Measurements from ENCODE around the gene NLN.

- TF ChIP-seq ZNF8 (CRISPR knock-in tag; IDR thresholded peaks at IDR 0.05) (no peak), OSR1 (CRISPR knock-in tag; IDR thresholded peaks at IDR 0.05) (no peak), ZFP30 (CRISPR knock-in tag; IDR thresholded peaks at IDR 0.05) (no peak), TCF4 (CRISPR knock-in tag; IDR thresholded peaks at IDR 0.05; ENCODE audit: borderline replicate concordance) (no peak), TSHZ2 (CRISPR knock-in tag; IDR thresholded peaks at IDR 0.05) (no peak), RARB (CRISPR knock-in tag; IDR thresholded peaks at IDR 0.05) (no peak), SNAI2 (CRISPR knock-in tag; IDR thresholded peaks at IDR 0.05) (no peak), PATZ1 (CRISPR knock-in tag; IDR thresholded peaks at IDR 0.05; ENCODE audit: borderline replicate concordance) (no peak), ZFP3 (CRISPR knock-in tag; IDR thresholded peaks at IDR 0.05) (no peak), PPARA (CRISPR knock-in tag; IDR thresholded peaks at IDR 0.05; ENCODE audit: borderline replicate concordance) (no peak), TOX (CRISPR knock-in tag; IDR thresholded peaks at IDR 0.05; ENCODE audit: borderline replicate concordance) (no peak)
Observed at GRCh38 chr5:65868509-65868908, 146.5 kb downstream of the NLN start.
